Erythroblast (primary cell): ENCODE results near the gene SPATA6L.

Experiments
- GATA1 ChIP-seq: IDR thresholded peaks from 2 replicates; pipeline ENCODE4 v1.6.1; 2011; ENCODE audit warnings: low read depth, mild to moderate bottlenecking, control low read depth, low read length, moderate library complexity
- POLR2A ChIP-seq: IDR thresholded peaks from 2 replicates; pipeline ENCODE4 v1.6.1; 2011; ENCODE audit warnings: mild to moderate bottlenecking, low read length

GRCh38 chr9:4569101-4569500 is 97.2 kb downstream of the SPATA6L start:
- TF ChIP-seq POLR2A (no peak), GATA1 (no peak)
